ENCODE data around the gene ADARB1. TPM values are rescaled to one million over a fixed set of nuclear protein-coding genes. Genes with fewer than 3 reads are reported as not detected.

The ADARB1 gene
- total RNA-seq, 3 donors from 2014 or later (not counting 1 experiment from before 2014, with no cell fraction given) = 20.7 to 28.0 (median 26.6) TPM

DNA sequence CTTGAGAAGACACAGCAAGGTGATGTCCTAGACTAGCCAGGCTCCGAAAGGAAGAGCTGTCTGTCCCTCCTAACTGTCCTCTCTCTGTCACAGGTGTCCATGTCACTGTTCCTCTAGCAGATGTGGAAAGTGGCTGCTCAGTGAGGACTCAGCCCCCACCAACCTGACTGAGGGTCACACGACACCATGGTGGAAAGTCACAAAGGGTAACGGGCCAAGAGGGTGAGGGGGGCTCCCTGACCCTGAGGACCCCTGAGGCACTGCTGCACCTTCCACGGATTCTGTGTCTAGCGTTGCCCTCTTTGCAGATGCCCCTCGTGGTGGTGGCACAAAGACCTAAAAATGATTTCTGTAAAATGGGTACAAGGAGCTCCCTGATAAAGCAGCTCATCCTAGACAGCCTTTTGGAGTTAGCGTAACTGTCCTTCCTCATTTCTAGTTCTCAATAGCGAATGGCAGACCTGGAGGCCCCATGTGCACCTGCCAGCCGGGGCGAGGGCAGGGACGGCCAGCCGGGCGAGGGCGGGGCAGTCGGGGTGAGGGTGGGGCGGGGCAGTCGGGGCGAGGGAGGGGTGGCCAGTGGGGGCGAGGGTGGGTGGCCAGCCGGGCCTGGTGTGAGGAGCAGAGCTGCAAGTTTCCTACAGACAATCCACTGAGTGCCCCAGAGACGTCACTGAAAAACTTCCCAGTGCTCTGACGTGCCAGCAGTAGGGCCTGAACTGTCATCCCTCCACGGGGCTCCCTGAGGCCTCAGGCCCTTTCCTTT lies 189.9 kb downstream of the ADARB1 start:
- H3K4me1 ChIP-seq (ENCODE audit: control insufficient read depth, insufficient read depth, low read length) = peaks cover 33% of the 10 kb centered on the region
- Mint-ChIP-seq H3K27me3 (ENCODE audit: low read depth in 2 of 2) (peaks cover 0 to 7% of the 10 kb centered on the region in 2 donors), H3K4me1 (peaks cover 36 to 39% of the 10 kb centered on the region in 2 donors), H3K4me3 (peak overlapping the region; percentile 58), H3K9me3 (no peaks in the 10 kb centered on the region), H3K27ac (no peak overlapping the region), H3K36me3 (no peaks in the 10 kb centered on the region)
- DNase-seq (no peak), ATAC-seq (no peak)
- WGBS (ENCODE audit: insufficient coverage) = 97% methylated on average over 23 of the region's 23 CpGs
- H3K36me3 ChIP-seq (ENCODE audit: control insufficient read depth, insufficient read depth, low read length) = peaks cover 18% of the 10 kb centered on the region
- intact Hi-C loops (cut with micrococcal nuclease) = no loop called here
- no peaks in the 10 kb centered on the region for H3K9me3 ChIP-seq (ENCODE audit: control insufficient read depth, insufficient read depth, low read length)
- H3K27me3 ChIP-seq (ENCODE audit: control insufficient read depth, insufficient read depth, low read length) = peaks cover under 1% of the 10 kb centered on the region
- TF ChIP-seq, protein P1, sequence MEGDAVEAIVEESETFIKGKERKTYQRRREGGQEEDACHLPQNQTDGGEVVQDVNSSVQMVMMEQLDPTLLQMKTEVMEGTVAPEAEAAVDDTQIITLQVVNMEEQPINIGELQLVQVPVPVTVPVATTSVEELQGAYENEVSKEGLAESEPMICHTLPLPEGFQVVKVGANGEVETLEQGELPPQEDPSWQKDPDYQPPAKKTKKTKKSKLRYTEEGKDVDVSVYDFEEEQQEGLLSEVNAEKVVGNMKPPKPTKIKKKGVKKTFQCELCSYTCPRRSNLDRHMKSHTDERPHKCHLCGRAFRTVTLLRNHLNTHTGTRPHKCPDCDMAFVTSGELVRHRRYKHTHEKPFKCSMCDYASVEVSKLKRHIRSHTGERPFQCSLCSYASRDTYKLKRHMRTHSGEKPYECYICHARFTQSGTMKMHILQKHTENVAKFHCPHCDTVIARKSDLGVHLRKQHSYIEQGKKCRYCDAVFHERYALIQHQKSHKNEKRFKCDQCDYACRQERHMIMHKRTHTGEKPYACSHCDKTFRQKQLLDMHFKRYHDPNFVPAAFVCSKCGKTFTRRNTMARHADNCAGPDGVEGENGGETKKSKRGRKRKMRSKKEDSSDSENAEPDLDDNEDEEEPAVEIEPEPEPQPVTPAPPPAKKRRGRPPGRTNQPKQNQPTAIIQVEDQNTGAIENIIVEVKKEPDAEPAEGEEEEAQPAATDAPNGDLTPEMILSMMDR (IDR thresholded peaks at IDR 0.05) = no peak
- no peak overlapping the region for H3K4me3 ChIP-seq (ENCODE audit: low read length)
- no peak overlapping the region for H3K27ac ChIP-seq (ENCODE audit: low read length)

DNA sequence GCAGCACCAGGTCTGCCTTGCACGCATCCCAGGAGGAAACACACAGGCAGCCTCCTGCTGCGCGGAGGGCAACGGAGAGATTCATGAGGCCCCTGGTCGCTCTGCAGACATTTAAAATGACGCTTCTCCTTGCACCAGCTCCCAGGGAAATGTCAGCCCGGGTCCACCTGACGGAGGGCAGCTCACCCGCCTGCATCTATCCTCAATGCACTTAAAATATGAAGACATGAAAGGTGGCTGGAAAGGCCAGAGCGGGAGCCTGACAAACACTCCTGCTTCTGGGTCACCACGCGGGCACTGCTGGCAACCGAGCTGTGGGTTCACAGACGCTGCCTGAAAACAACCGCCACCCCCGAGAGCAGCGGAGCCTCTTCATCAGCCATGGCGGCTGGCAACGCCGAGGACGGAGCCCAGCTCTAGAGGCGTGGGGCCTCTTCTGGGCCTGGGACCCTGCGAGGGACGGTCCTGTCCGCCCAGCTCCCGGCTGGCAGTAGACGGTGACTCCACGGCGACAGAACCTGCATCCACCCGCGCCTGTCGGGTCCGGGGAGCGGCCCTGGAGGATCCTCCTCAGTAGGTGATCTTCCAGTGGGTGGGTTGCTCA lies 190.6 kb downstream of the ADARB1 start:
- ATAC-seq = no peak
- H3K4me3 ChIP-seq (ENCODE audit: low read length) = no peak overlapping the region
- Mint-ChIP-seq H3K36me3 (no peaks in the 10 kb centered on the region), H3K27me3 (ENCODE audit: low read depth in 2 of 2) (peaks cover 0 to 5% of the 10 kb centered on the region in 2 donors), H3K4me3 (peak overlapping the region; percentile 58), H3K9me3 (no peaks in the 10 kb centered on the region), H3K4me1 (peaks cover 36 to 39% of the 10 kb centered on the region in 2 donors), H3K27ac (no peak overlapping the region)
- intact Hi-C loops (cut with micrococcal nuclease) = loop anchor here (5.0 kb wide), 1 partner anchor 38 kb away; no protein-coding TSS in a partner anchor
- H3K4me1 ChIP-seq (ENCODE audit: control insufficient read depth, insufficient read depth, low read length) = peaks cover 33% of the 10 kb centered on the region
- H3K27me3 ChIP-seq (ENCODE audit: control insufficient read depth, insufficient read depth, low read length) = no peaks in the 10 kb centered on the region
- H3K9me3 ChIP-seq (ENCODE audit: control insufficient read depth, insufficient read depth, low read length) = no peaks in the 10 kb centered on the region
- WGBS (ENCODE audit: insufficient coverage) = 98% methylated on average over 34 of the region's 34 CpGs
- H3K27ac ChIP-seq (ENCODE audit: low read length) = no peak overlapping the region
- TF ChIP-seq, protein P1 (IDR thresholded peaks at IDR 0.05) = no peak
- H3K36me3 ChIP-seq (ENCODE audit: control insufficient read depth, insufficient read depth, low read length) = peaks cover 22% of the 10 kb centered on the region
- no peak for DNase-seq

DNA sequence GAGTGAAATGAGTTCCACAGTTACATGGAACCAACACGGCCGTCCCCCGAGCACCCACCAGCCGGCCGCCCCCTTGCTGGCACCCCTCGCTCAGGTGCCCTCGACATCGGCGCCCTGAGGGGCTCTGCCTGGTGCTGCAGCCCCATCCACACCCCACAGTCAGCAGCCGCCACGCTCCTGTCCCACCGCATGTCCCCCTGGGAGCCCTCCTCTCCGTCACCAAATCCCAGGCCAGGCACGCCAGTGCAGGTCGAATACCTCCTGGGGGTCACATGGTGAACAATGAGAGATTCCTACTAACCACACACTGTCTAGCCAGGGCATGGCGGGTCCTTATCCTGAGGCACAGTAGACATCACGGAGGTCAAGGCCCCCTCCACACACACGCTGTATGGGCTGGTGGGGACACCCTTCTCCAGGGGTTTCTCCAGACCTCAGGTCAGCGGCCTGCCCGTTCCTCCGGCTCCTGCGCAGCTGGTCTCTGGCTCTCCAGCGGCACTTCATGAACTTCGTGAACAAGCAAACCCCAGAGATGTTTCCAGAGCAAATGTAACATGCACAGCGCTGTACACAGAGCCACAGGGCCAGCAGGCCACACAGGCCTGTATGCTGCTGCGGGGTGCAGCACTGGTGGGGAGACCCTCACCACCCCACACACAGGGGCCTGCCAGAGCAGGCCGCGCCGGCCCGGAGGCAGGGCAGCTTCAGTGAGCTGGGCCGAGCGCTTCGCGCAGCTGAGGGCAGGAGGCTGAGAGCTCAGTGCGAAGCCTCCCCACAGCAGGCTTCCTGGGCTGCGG lies 191.5 kb downstream of the ADARB1 start:
- 81% methylated on average over 36 of the region's 36 CpGs for WGBS (ENCODE audit: insufficient coverage)
- Mint-ChIP-seq H3K36me3 (no peaks in the 10 kb centered on the region), H3K9me3 (peaks cover 0 to 5% of the 10 kb centered on the region in 2 donors), H3K4me3 (peak overlapping the region; percentile 66), H3K4me1 (peaks cover 36 to 39% of the 10 kb centered on the region in 2 donors), H3K27ac (peak overlapping the region; percentile 86 to 87), H3K27me3 (ENCODE audit: low read depth in 2 of 2) (peaks cover 0 to 5% of the 10 kb centered on the region in 2 donors)
- no peak for ATAC-seq
- Histone ChIP-seq H3K4me3 (ENCODE audit: low read length) (no peak overlapping the region), H3K9me3 (ENCODE audit: control insufficient read depth, insufficient read depth, low read length) (peaks cover 2% of the 10 kb centered on the region), H3K27ac (ENCODE audit: low read length) (peak overlapping the region; percentile 59), H3K36me3 (ENCODE audit: control insufficient read depth, insufficient read depth, low read length) (peaks cover 28% of the 10 kb centered on the region), H3K4me1 (ENCODE audit: control insufficient read depth, insufficient read depth, low read length) (peaks cover 33% of the 10 kb centered on the region), H3K27me3 (ENCODE audit: control insufficient read depth, insufficient read depth, low read length) (no peaks in the 10 kb centered on the region)
- no peak for DNase-seq
- intact Hi-C loops (cut with micrococcal nuclease) = loop anchor here (5.0 kb wide), 1 partner anchor 39 kb away; no protein-coding TSS in a partner anchor
- TF ChIP-seq, protein P1 (IDR thresholded peaks at IDR 0.05) = no peak
